ENCODE measurements around the gene LRRIQ1.

The LRRIQ1 gene

GRCh38 chr12:85060916-85061315, 24.8 kb downstream of the LRRIQ1 start:
- Histone ChIP-seq H3K9me3 (ENCODE audit: control insufficient read depth in 1 of 2, low read length in 2 of 2) (no peaks in the 10 kb centered on the region), H3K4me1 (ENCODE audit: control insufficient read depth in 1 of 2, insufficient read depth in 2 of 2, low read length in 2 of 2) (no peaks in the 10 kb centered on the region), H3K36me3 (ENCODE audit: control insufficient read depth in 1 of 2, insufficient read depth in 2 of 2, low read length in 2 of 2) (no peaks in the 10 kb centered on the region), H3K27me3 (ENCODE audit: low read depth, low read length) (no peaks in the 10 kb centered on the region), H3K4me3 (ENCODE audit: low read depth in 1 of 2, low read length in 2 of 2) (no peak overlapping the region), H3K27ac (ENCODE audit: low read length) (no peak overlapping the region)

- Histone ChIP-seq H3K4me1 (ENCODE audit: control insufficient read depth in 1 of 2, insufficient read depth in 2 of 2, low read length in 2 of 2) (no peaks in the 10 kb centered on the region), H3K9me3 (ENCODE audit: control insufficient read depth in 1 of 2, low read length in 2 of 2) (no peaks in the 10 kb centered on the region), H3K4me3 (ENCODE audit: low read depth in 1 of 2, low read length in 2 of 2) (no peak overlapping the region), H3K27ac (ENCODE audit: low read length) (no peak overlapping the region), H3K27me3 (ENCODE audit: low read depth, low read length) (no peaks in the 10 kb centered on the region), H3K36me3 (ENCODE audit: control insufficient read depth in 1 of 2, insufficient read depth in 2 of 2, low read length in 2 of 2) (no peaks in the 10 kb centered on the region)
Measured at GRCh38 chr12:85065837-85066482, 29.8 kb downstream of the LRRIQ1 start.

DNA sequence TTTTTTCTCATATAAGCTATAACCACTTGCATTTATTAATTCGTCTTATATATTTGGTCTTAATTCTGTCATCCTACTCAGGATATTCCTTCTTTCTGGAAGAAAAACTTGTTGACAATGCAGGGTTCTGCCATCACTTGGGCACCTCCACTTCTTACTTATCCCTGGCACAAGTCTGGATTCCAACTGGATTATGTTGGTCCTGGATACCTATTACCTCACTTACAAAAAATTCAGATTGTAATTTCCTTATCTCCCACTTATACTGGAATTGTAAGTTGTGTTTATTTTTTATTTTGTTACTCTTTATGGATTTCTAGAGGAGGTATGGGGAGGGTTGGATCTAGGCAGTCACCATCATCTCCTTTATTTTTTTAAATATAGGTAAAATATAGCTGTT, 36.7 kb downstream of the LRRIQ1 start:
- Histone ChIP-seq H3K27ac (ENCODE audit: low read length) (no peak overlapping the region), H3K27me3 (ENCODE audit: low read depth, low read length) (no peaks in the 10 kb centered on the region), H3K9me3 (ENCODE audit: control insufficient read depth in 1 of 2, low read length in 2 of 2) (no peaks in the 10 kb centered on the region), H3K36me3 (ENCODE audit: control insufficient read depth in 1 of 2, insufficient read depth in 2 of 2, low read length in 2 of 2) (no peaks in the 10 kb centered on the region), H3K4me3 (ENCODE audit: low read depth in 1 of 2, low read length in 2 of 2) (no peak overlapping the region), H3K4me1 (ENCODE audit: control insufficient read depth in 1 of 2, insufficient read depth in 2 of 2, low read length in 2 of 2) (peaks cover 0 to 3% of the 10 kb centered on the region in 2 donors)

- Histone ChIP-seq H3K9me3 (ENCODE audit: control insufficient read depth in 1 of 2, low read length in 2 of 2) (no peaks in the 10 kb centered on the region), H3K27me3 (ENCODE audit: low read depth, low read length) (no peaks in the 10 kb centered on the region), H3K4me1 (ENCODE audit: control insufficient read depth in 1 of 2, insufficient read depth in 2 of 2, low read length in 2 of 2) (peaks cover 0 to 3% of the 10 kb centered on the region in 2 donors), H3K4me3 (ENCODE audit: low read depth in 1 of 2, low read length in 2 of 2) (no peak overlapping the region), H3K36me3 (ENCODE audit: control insufficient read depth in 1 of 2, insufficient read depth in 2 of 2, low read length in 2 of 2) (no peaks in the 10 kb centered on the region), H3K27ac (ENCODE audit: low read length) (no peak overlapping the region)
Measured at GRCh38 chr12:85076688-85077430, 40.7 kb downstream of the LRRIQ1 start.

DNA sequence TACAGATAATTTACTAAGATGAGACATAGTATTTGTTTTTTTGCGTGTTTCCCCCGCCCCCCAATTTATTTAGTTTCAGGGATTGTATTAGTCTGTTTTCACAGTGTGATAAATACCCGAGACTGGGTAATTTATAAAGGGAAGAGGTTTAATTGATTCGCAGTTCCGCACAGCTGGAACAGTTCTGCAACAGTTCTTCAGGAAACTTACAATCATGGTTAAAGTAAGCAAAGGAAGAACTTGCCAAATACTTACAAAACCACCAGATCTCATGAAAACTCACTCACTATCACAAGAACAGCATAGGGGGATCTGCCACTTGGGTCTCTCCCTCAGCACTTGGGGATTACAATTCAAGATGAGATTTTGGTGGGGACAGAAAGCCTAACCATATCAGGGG, 48.9 kb downstream of the LRRIQ1 start:
- Histone ChIP-seq H3K9me3 (ENCODE audit: control insufficient read depth in 1 of 2, low read length in 2 of 2) (no peaks in the 10 kb centered on the region), H3K4me1 (ENCODE audit: control insufficient read depth in 1 of 2, insufficient read depth in 2 of 2, low read length in 2 of 2) (no peaks in the 10 kb centered on the region), H3K27ac (ENCODE audit: low read length) (no peak overlapping the region), H3K4me3 (ENCODE audit: low read depth in 1 of 2, low read length in 2 of 2) (no peak overlapping the region), H3K27me3 (ENCODE audit: low read depth, low read length) (no peaks in the 10 kb centered on the region), H3K36me3 (ENCODE audit: control insufficient read depth in 1 of 2, insufficient read depth in 2 of 2, low read length in 2 of 2) (no peaks in the 10 kb centered on the region)

DNA sequence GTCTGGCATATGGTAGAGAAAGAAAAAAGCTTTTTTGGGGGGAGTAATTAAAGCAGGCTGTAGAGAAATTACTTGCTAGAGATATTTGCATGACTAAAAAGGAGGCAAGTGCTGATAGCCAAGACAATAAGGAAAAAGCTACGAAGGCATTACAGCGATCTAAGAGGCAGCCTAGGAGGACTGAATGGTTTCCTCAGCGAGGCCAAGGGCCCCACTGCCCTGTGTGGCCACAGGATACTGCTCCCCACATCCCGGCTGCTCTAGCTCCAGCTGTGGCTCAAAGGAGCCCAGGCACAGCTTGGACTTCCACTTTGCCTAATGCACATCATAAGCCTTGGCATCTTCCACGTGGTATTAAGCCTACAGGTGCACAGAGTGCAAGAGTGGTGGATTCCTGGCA, 53.6 kb downstream of the LRRIQ1 start:
- Histone ChIP-seq H3K36me3 (ENCODE audit: control insufficient read depth in 1 of 2, insufficient read depth in 2 of 2, low read length in 2 of 2) (no peaks in the 10 kb centered on the region), H3K9me3 (ENCODE audit: control insufficient read depth in 1 of 2, low read length in 2 of 2) (no peaks in the 10 kb centered on the region), H3K27ac (ENCODE audit: low read length) (no peak overlapping the region), H3K27me3 (ENCODE audit: low read depth, low read length) (no peaks in the 10 kb centered on the region), H3K4me1 (ENCODE audit: control insufficient read depth in 1 of 2, insufficient read depth in 2 of 2, low read length in 2 of 2) (no peaks in the 10 kb centered on the region), H3K4me3 (ENCODE audit: low read depth in 1 of 2, low read length in 2 of 2) (no peak overlapping the region)

- no peaks in the 10 kb centered on the region for H3K36me3 ChIP-seq (ENCODE audit: control insufficient read depth in 1 of 2, insufficient read depth in 2 of 2, low read length in 2 of 2)
- H3K27me3 ChIP-seq (ENCODE audit: low read depth, low read length): no peaks in the 10 kb centered on the region
- no peak overlapping the region for H3K27ac ChIP-seq (ENCODE audit: low read length)
- no peaks in the 10 kb centered on the region for H3K9me3 ChIP-seq (ENCODE audit: control insufficient read depth in 1 of 2, low read length in 2 of 2)
- no peaks in the 10 kb centered on the region for H3K4me1 ChIP-seq (ENCODE audit: control insufficient read depth in 1 of 2, insufficient read depth in 2 of 2, low read length in 2 of 2)
- no peak overlapping the region for H3K4me3 ChIP-seq (ENCODE audit: low read depth in 1 of 2, low read length in 2 of 2)
Measured at GRCh38 chr12:85092814-85093370, 56.7 kb downstream of the LRRIQ1 start.

DNA sequence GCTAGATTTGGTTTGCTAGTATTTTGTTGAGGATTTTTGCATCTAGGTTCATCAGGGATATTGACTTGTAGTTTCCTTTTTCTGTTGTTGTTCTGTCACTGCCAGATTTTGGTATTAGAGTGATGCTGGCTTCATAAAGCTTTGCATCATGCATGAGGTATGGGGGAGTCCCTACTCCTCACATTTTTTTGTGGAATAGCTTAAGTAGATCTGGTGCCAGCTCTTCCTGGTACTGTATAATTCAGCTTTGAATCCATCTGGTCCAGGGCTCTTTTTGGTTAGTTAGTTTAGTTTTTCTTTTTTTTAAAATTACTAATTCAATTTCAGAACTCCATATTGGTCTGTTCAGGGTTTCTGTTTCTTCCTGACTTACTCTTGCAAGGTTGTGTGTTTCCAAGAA, 59.4 kb downstream of the LRRIQ1 start:
- Histone ChIP-seq H3K4me1 (ENCODE audit: control insufficient read depth in 1 of 2, insufficient read depth in 2 of 2, low read length in 2 of 2) (no peaks in the 10 kb centered on the region), H3K27ac (ENCODE audit: low read length) (no peak overlapping the region), H3K4me3 (ENCODE audit: low read depth in 1 of 2, low read length in 2 of 2) (no peak overlapping the region), H3K36me3 (ENCODE audit: control insufficient read depth in 1 of 2, insufficient read depth in 2 of 2, low read length in 2 of 2) (no peaks in the 10 kb centered on the region), H3K27me3 (ENCODE audit: low read depth, low read length) (no peaks in the 10 kb centered on the region), H3K9me3 (ENCODE audit: control insufficient read depth in 1 of 2, low read length in 2 of 2) (no peaks in the 10 kb centered on the region)

DNA sequence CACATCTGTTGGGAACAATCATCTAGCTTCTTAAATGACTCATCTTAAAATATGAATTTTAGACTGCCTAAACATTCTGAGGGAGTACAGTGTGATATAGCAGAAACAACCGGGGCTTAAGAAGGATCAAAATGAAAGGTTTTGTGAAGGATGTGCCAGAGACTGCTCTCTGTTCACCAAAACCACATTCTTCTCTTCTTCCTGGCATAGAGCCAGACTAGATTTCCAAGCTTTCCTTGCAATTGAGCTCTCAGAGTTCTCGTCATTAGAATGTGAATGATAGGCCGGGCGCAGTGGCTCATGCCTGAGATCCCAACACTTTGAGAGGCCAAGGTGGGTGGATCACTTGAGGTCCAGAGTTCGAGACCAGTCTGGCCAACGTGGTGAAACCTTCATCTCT, 94.5 kb downstream of the LRRIQ1 start:
- Histone ChIP-seq H3K4me3 (ENCODE audit: low read depth in 1 of 2, low read length in 2 of 2) (no peak overlapping the region), H3K27ac (ENCODE audit: low read length) (no peak overlapping the region), H3K4me1 (ENCODE audit: control insufficient read depth in 1 of 2, insufficient read depth in 2 of 2, low read length in 2 of 2) (no peaks in the 10 kb centered on the region), H3K27me3 (ENCODE audit: low read depth, low read length) (no peaks in the 10 kb centered on the region), H3K9me3 (ENCODE audit: control insufficient read depth in 1 of 2, low read length in 2 of 2) (no peaks in the 10 kb centered on the region), H3K36me3 (ENCODE audit: control insufficient read depth in 1 of 2, insufficient read depth in 2 of 2, low read length in 2 of 2) (no peaks in the 10 kb centered on the region)

DNA sequence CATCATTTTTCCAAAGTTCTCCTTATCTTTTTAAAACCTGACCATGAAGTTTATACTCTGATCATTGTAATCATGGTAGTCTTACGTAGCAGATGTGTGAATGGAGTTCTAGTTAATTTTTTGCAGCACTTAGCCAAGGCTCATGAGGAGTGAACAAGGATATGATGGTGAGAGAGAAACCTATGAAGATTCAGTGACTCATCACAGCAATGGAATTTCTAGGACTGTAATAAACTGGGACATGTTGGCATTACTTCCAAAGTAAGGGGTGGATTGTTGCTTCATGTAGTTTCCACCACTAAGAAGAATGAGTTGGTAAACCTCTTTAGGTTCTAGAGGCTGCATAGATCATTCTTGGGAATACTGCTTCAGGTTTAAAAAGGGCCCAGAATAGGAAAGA, 102.7 kb downstream of the LRRIQ1 start:
- Histone ChIP-seq H3K9me3 (ENCODE audit: control insufficient read depth in 1 of 2, low read length in 2 of 2) (no peaks in the 10 kb centered on the region), H3K4me1 (ENCODE audit: control insufficient read depth in 1 of 2, insufficient read depth in 2 of 2, low read length in 2 of 2) (no peaks in the 10 kb centered on the region), H3K36me3 (ENCODE audit: control insufficient read depth in 1 of 2, insufficient read depth in 2 of 2, low read length in 2 of 2) (no peaks in the 10 kb centered on the region), H3K27ac (ENCODE audit: low read length) (no peak overlapping the region), H3K4me3 (ENCODE audit: low read depth in 1 of 2, low read length in 2 of 2) (no peak overlapping the region), H3K27me3 (ENCODE audit: low read depth, low read length) (no peaks in the 10 kb centered on the region)

DNA sequence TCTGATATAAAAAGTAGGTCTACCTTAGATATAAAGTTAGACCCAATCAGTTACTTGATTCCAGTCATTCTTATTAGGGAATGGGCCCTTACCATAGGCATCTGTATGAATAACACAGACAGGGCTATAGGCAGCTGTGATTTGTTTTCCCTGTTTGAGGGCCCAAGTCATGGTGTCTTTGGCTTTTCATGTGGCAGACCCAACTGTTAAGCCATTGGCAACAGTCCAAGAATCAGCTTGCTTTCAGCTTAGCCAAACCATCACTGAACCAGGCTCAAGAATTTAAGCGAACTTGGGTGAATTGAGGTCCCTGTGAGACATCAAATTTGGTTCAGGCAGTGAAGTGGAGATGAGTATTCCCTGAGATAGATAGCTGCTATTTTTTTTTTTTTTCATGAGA, 111.2 kb downstream of the LRRIQ1 start:
- H3K4me1 ChIP-seq (ENCODE audit: control insufficient read depth in 1 of 2, insufficient read depth in 2 of 2, low read length in 2 of 2): no peaks in the 10 kb centered on the region

More for the DNA sequence above, 111.2 kb downstream of the LRRIQ1 start:
- no peak overlapping the region for H3K4me3 ChIP-seq (ENCODE audit: low read depth in 1 of 2, low read length in 2 of 2)
- H3K36me3 ChIP-seq (ENCODE audit: control insufficient read depth in 1 of 2, insufficient read depth in 2 of 2, low read length in 2 of 2): no peaks in the 10 kb centered on the region
- H3K27me3 ChIP-seq (ENCODE audit: low read depth, low read length): no peaks in the 10 kb centered on the region
- H3K9me3 ChIP-seq (ENCODE audit: control insufficient read depth in 1 of 2, low read length in 2 of 2): no peaks in the 10 kb centered on the region
- no peak overlapping the region for H3K27ac ChIP-seq (ENCODE audit: low read length)
